ENCODE measurements around the gene TSPAN18. TPM values are rescaled to one million over a fixed set of nuclear protein-coding genes. Genes with fewer than 3 reads are reported as not detected.

Gene TSPAN18
- total and polyA plus RNA-seq, 2 of the 4 experiments (the other 2 are of a cell fraction): 0.36 to 1.1 TPM

GRCh38 chr11:44854086-44854485 lies 127.3 kb downstream of the TSPAN18 start:
- H3K4me3 ChIP-seq (ENCODE audit: insufficient read depth, low read depth, low read length): no peak overlapping the region
- peaks cover 11% of the 10 kb centered on the region for H3K4me1 ChIP-seq (ENCODE audit: control insufficient read depth, insufficient read depth, low read length)
- H4K20me1 ChIP-seq (ENCODE audit: insufficient read depth, low read length): no peaks in the 10 kb centered on the region; the same call in 1 of the 2 replicates
- H2AFZ ChIP-seq (replicated peaks; ENCODE audit: low read length, poor library complexity): no peak overlapping the region
- peak overlapping the region; percentile 44; the same call in 1 of the 2 replicates for H2BK20ac ChIP-seq (ENCODE audit: low read depth, low read length)
- intact Hi-C loops (cut with micrococcal nuclease) (no loop called here), in situ Hi-C loops (cut with MboI; ENCODE audit: low sequenced_read_pairs) (no loop called here), dilution Hi-C loops (cut with HindIII; ENCODE audit: low sequenced_read_pairs, unreplicated experiment) (no loop called here)
- H3K9ac ChIP-seq (ENCODE audit: low read depth, low read length): no peak overlapping the region; the same call in 1 of the 2 replicates
- peak overlapping the region; percentile 30 for H2BK120ac ChIP-seq (ENCODE audit: low read depth, low read length)
- H3K9me1 ChIP-seq (ENCODE audit: insufficient read depth, low read length): no peaks in the 10 kb centered on the region; the same call in 1 of the 2 replicates
- no peak overlapping the region for H3K23ac ChIP-seq (ENCODE audit: low read depth, low read length)
- peak overlapping the region; percentile 27 for H2AK5ac ChIP-seq (ENCODE audit: low read depth, low read length)
- H3K14ac ChIP-seq (replicated peaks; ENCODE audit: low read depth, low read length): no peak overlapping the region
- H3K27ac ChIP-seq (ENCODE audit: insufficient read depth, low read length): no peak overlapping the region
- H4K91ac ChIP-seq (ENCODE audit: insufficient read depth, low read depth, low read length): peak overlapping the region; percentile 50; the same call in 1 of the 2 replicates
- H3K56ac ChIP-seq (ENCODE audit: extremely low read depth, insufficient read depth, low read length): no peak overlapping the region
- no peaks in the 10 kb centered on the region for H3K9me3 ChIP-seq (ENCODE audit: control insufficient read depth, insufficient read depth, low read length)
- H3K36me3 ChIP-seq (ENCODE audit: control insufficient read depth, insufficient read depth, low read length): no peaks in the 10 kb centered on the region
- 71% methylated on average over 1 of the region's 5 CpGs; no CpG with 5 or more reads in 1 of the 2 experiments for WGBS, 2 experiments (ENCODE audit: extremely low coverage in 2 of 2, insufficient read length in 1 of 2)
- no peak overlapping the region for H2AK9ac ChIP-seq (replicated peaks; ENCODE audit: low read depth, low read length, poor library complexity)
- H4K8ac ChIP-seq (ENCODE audit: low read depth in 2 of 2, low read length in 2 of 2): peak overlapping the region in 1 of 2 experiments; percentile 24; a peak in 1 of 4 replicates
- ATAC-seq (ENCODE audit: low read depth) (no peak), DNase-seq (no peak)
- POLR2A ChIA-PET (ENCODE audit: unreplicated experiment): no interaction called here
- peak overlapping the region; percentile 38; the same call in 1 of the 2 replicates for H3K4ac ChIP-seq (ENCODE audit: low read depth, low read length)
- TF ChIP-seq MXI1 (IDR thresholded peaks at IDR 0.05; ENCODE audit: borderline replicate concordance, low read depth, low read length) (no peak), RAD21 (IDR thresholded peaks at IDR 0.05; ENCODE audit: low read length) (no peak), CHD1 (IDR thresholded peaks at IDR 0.05; ENCODE audit: low read depth, low read length) (no peak), CTCF (conservative IDR thresholded peaks at IDR 0.05; ENCODE audit: low read depth, low read length) (no peak), FOS (IDR thresholded peaks at IDR 0.05; ENCODE audit: low read depth, low read length) (no peak), USF2 (IDR thresholded peaks at IDR 0.05; ENCODE audit: low read depth, low read length) (no peak), CEBPB (IDR thresholded peaks at IDR 0.05; ENCODE audit: low read depth, low read length) (no peak), BHLHE40 (IDR thresholded peaks at IDR 0.05; ENCODE audit: low read depth, low read length) (no peak), MAZ (IDR thresholded peaks at IDR 0.05; ENCODE audit: borderline replicate concordance, low read depth, low read length) (no peak), POLR2A (IDR thresholded peaks at IDR 0.05; ENCODE audit: low read depth, low read length) (no peak), RFX5 (IDR thresholded peaks at IDR 0.05; ENCODE audit: low read depth, low read length) (no peak), ELK1 (IDR thresholded peaks at IDR 0.05; ENCODE audit: borderline replicate concordance, low read depth, low read length) (no peak), SMC3 (IDR thresholded peaks at IDR 0.05; ENCODE audit: low read depth, low read length) (no peak)
- no peak overlapping the region for H3K4me2 ChIP-seq (ENCODE audit: low read depth, low read length)
- peak overlapping the region; percentile 30; the same call in 1 of the 2 replicates for H4K5ac ChIP-seq (ENCODE audit: low read depth, low read length)
- CTCF ChIA-PET: no interaction called here
- H2BK15ac ChIP-seq (ENCODE audit: low read depth, low read length): no peak overlapping the region
- H3K18ac ChIP-seq (ENCODE audit: low read depth, low read length): 0 out of 2 replicates have a peak overlapping the region, but pooled peaks have one; percentile 9
- peaks cover 12% of the 10 kb centered on the region for H3K27me3 ChIP-seq (ENCODE audit: control insufficient read depth, insufficient read depth, low read length)
- no TSS peak for BruUV-seq (replicated peaks)
- no peaks in the 10 kb centered on the region for H3K79me1 ChIP-seq (ENCODE audit: low read depth in 1 of 2, low read length in 2 of 2)
- H2BK5ac ChIP-seq (ENCODE audit: low read depth, low read length, poor library complexity, severe bottlenecking): peak overlapping the region; percentile 7

Data from IMR-90 (cell line).